Common myeloid progenitor, CD34-positive (primary cell): ENCODE results near the gene PROX2.

Experiments used
- CTCF ChIA-PET: fragments of 350-600 bp; sonication (Branson Sonifier 250); formaldehyde crosslinking; loops from one replicate; lab custom pipeline; 2021; ENCODE audit warnings: antibody characterized with exemption; lab: Charles Lee
- POLR2A ChIA-PET: fragments of 350-600 bp; sonication (Branson Sonifier 250); formaldehyde crosslinking; loops from one replicate; lab custom pipeline; 2021; ENCODE audit warnings: antibody characterized with exemption; lab: Charles Lee
- DNase-seq, 3 donors: peaks; one replicate each; pipeline versions ENCODE4 v3.0.0 to v3.0.0-alpha.2; 2013
- H3K27ac ChIP-seq, 2 experiments: 1 replicate in 1 of 2; 2 replicates in 1 of 2; pipeline ENCODE4 v1.7.0; 2013; ENCODE audit warnings: inconsistent platforms in 2 of 2, low read length in 2 of 2, mild to moderate bottlenecking in 2 of 2, low read depth in 1 of 2, moderate library complexity in 1 of 2; ENCODE audit not compliant: severe bottlenecking in 2 of 2, insufficient read depth in 1 of 2, poor library complexity in 1 of 2
- H3K27me3 ChIP-seq, 5 experiments: replicated peaks in 2 of 5; 1 replicate in 3 of 5; 2 replicates in 2 of 5; pipeline versions ENCODE4 v1.6.1 to v1.7.0; 2013; ENCODE audit warnings: low read length in 4 of 5, mild to moderate bottlenecking in 2 of 5, moderate library complexity in 2 of 5, inconsistent platforms in 1 of 5; ENCODE audit not compliant: insufficient read depth in 5 of 5, control insufficient read depth in 4 of 5
- H3K36me3 ChIP-seq, 4 experiments: 1 replicate in 2 of 4; 2 replicates in 2 of 4; pipeline versions ENCODE4 v1.6.1 to v1.7.0; 2013; ENCODE audit warnings: low read length in 3 of 4, control low read depth in 1 of 4, mild to moderate bottlenecking in 1 of 4; ENCODE audit not compliant: control insufficient read depth in 4 of 4, insufficient read depth in 4 of 4
- H3K4me1 ChIP-seq, 4 experiments: 1 replicate in 3 of 4; 2 replicates in 1 of 4; pipeline versions ENCODE4 v1.6.1 to v1.7.1; 2013; ENCODE audit warnings: low read length in 3 of 4, mild to moderate bottlenecking in 3 of 4, control low read depth in 1 of 4, inconsistent platforms in 1 of 4, moderate library complexity in 1 of 4; ENCODE audit not compliant: control insufficient read depth in 4 of 4, insufficient read depth in 4 of 4; ENCODE audit errors: control extremely low read depth in 1 of 4
- H3K4me3 ChIP-seq, 7 experiments: 1 replicate in 4 of 7; 2 replicates in 3 of 7; pipeline versions ENCODE4 v1.5.1 to v1.7.0; 2013; ENCODE audit warnings: mild to moderate bottlenecking in 7 of 7, low read length in 6 of 7, moderate library complexity in 6 of 7, inconsistent platforms in 2 of 7, low read depth in 2 of 7, control low read depth in 1 of 7; ENCODE audit not compliant: insufficient read depth in 4 of 7, control insufficient read depth in 1 of 7; ENCODE audit errors: extremely low read depth in 1 of 7
- H3K9me3 ChIP-seq, 5 experiments: 1 replicate in 4 of 5; 2 replicates in 1 of 5; pipeline versions ENCODE4 v1.6.1 to v1.7.1; 2013; ENCODE audit warnings: low read length in 4 of 5, mild to moderate bottlenecking in 2 of 5, inconsistent platforms in 1 of 5, low read depth in 1 of 5, moderate library complexity in 1 of 5; ENCODE audit not compliant: control insufficient read depth in 4 of 5, insufficient read depth in 2 of 5; ENCODE audit errors: control extremely low read depth in 1 of 5
- WGBS: methylation state at CpG from one replicate; pipeline ENCODE4 v1.1.5; 2013; ENCODE audit not compliant: insufficient coverage; 5-methylcytosine and 5-hydroxymethylcytosine counted together

PROX2 gene

GRCh38 chr14:74866708-74867389 is 9.1 kb downstream of the PROX2 start:
- H3K9me3 ChIP-seq = no peaks in the 10 kb centered on the region
- ChIA-PET POLR2A (interaction anchor here (0.6 kb wide), 1 partner anchor 743 kb away, joined by 3 read pairs; no protein-coding TSS in a partner anchor), CTCF (interaction anchor here (2.0 to 22.1 kb wide), 5 partner anchors 7 to 221 kb away, joined by 5 to 498 read pairs (median 434); partner anchors contain the start of genes DLST and PROX2)
- no peaks in the 10 kb centered on the region for H3K36me3 ChIP-seq
- whole genome bisulfite sequencing = 96% methylated on average over 3 of the region's 3 CpGs
- H3K4me1 ChIP-seq = peaks cover 19 to 37% (median 30%) of the 10 kb centered on the region in 4 experiments
- no peak overlapping the region for H3K27ac ChIP-seq
- H3K4me3 ChIP-seq = no peak overlapping the region
- no peaks in the 10 kb centered on the region for H3K27me3 ChIP-seq
- no peak for DNase-seq

- no peaks in the 10 kb centered on the region for H3K9me3 ChIP-seq
- WGBS = no CpG with 5 or more reads among the region's 5 CpGs
- CTCF ChIA-PET = interaction anchor here (0.7 to 22.1 kb wide), 5 partner anchors 12 to 124 kb away, joined by 3 to 498 read pairs (median 281); partner anchors contain the start of genes DLST and PROX2
- H3K27ac ChIP-seq = no peak overlapping the region
- no peak overlapping the region for H3K4me3 ChIP-seq
- POLR2A ChIA-PET = no interaction called here
- DNase-seq = no peak
- no peaks in the 10 kb centered on the region for H3K36me3 ChIP-seq
- peaks cover 19 to 43% (median 30%) of the 10 kb centered on the region in 4 experiments for H3K4me1 ChIP-seq
- no peaks in the 10 kb centered on the region for H3K27me3 ChIP-seq
Observed at GRCh38 chr14:74865156-74865555, 10.8 kb downstream of the PROX2 start.

- DNase-seq = peak in 2 of 3 donors; percentile 39 to 60
- 90% methylated on average over 6 of the region's 9 CpGs for WGBS
- Histone ChIP-seq H3K4me1 (peaks cover 19 to 43% (median 30%) of the 10 kb centered on the region in 4 experiments), H3K36me3 (no peaks in the 10 kb centered on the region), H3K4me3 (no peak overlapping the region), H3K27me3 (no peaks in the 10 kb centered on the region), H3K9me3 (no peaks in the 10 kb centered on the region), H3K27ac (no peak overlapping the region)
- POLR2A ChIA-PET = interaction anchor here (1.1 kb wide), 1 partner anchor 9 kb away, joined by 3 read pairs; no protein-coding TSS in a partner anchor
- CTCF ChIA-PET = interaction anchor here (1.2 to 22.1 kb wide), 6 partner anchors 13 to 225 kb away, joined by 3 to 498 read pairs (median 178); partner anchors contain the start of genes DLST and PROX2
Observed at GRCh38 chr14:74864198-74864597, 11.7 kb downstream of the PROX2 start.

- H3K27me3 ChIP-seq = no peaks in the 10 kb centered on the region
- DNase-seq = peak in 2 of 3 donors; percentile 63 to 64
- CTCF ChIA-PET = interaction anchor here (0.9 to 22.1 kb wide), 12 partner anchors 13 to 226 kb away, joined by 3 to 498 read pairs (median 22); partner anchors contain the start of genes DLST and PROX2
- peak overlapping the region in 2 of 7 experiments; percentile 12 to 18 for H3K4me3 ChIP-seq
- 31% methylated on average over 8 of the region's 9 CpGs for WGBS
- peaks cover 19 to 41% (median 30%) of the 10 kb centered on the region in 4 experiments for H3K4me1 ChIP-seq
- no peaks in the 10 kb centered on the region for H3K9me3 ChIP-seq
- no peak overlapping the region for H3K27ac ChIP-seq
- H3K36me3 ChIP-seq = no peaks in the 10 kb centered on the region
- POLR2A ChIA-PET = interaction anchor here (0.6 to 1.2 kb wide), 4 partner anchors 10 to 360 kb away, joined by 3 to 8 read pairs (median 4); no protein-coding TSS in a partner anchor
Observed at GRCh38 chr14:74863274-74863673, 12.7 kb downstream of the PROX2 start.

GRCh38 chr14:74861734-74862090 is 14.2 kb downstream of the PROX2 start:
- no peak overlapping the region for H3K4me3 ChIP-seq
- POLR2A ChIA-PET = no interaction called here
- H3K9me3 ChIP-seq = no peaks in the 10 kb centered on the region
- H3K4me1 ChIP-seq = peaks cover 9 to 26% (median 17%) of the 10 kb centered on the region in 4 experiments
- no peak overlapping the region for H3K27ac ChIP-seq
- H3K27me3 ChIP-seq = no peaks in the 10 kb centered on the region
- CTCF ChIA-PET = interaction anchor here (1.0 to 22.1 kb wide), 15 partner anchors 11 to 234 kb away, joined by 3 to 498 read pairs (median 16); partner anchors contain the start of genes DLST, PROX2 and ZC2HC1C
- WGBS = 83% methylated on average over 1 of the region's 3 CpGs
- no peaks in the 10 kb centered on the region for H3K36me3 ChIP-seq
- DNase-seq = no peak

- Histone ChIP-seq H3K9me3 (no peaks in the 10 kb centered on the region), H3K36me3 (no peaks in the 10 kb centered on the region), H3K27me3 (no peaks in the 10 kb centered on the region), H3K4me1 (peaks cover 6 to 24% (median 17%) of the 10 kb centered on the region in 4 experiments), H3K4me3 (no peak overlapping the region), H3K27ac (no peak overlapping the region)
- DNase-seq = peak; percentile 81 to 90 (median 82)
- WGBS = 24% methylated on average over 5 of the region's 7 CpGs
- ChIA-PET CTCF (interaction anchor here (0.7 to 22.1 kb wide), 29 partner anchors 10 to 442 kb away, joined by 3 to 498 read pairs (median 4); partner anchors contain the start of genes DLST, PROX2, RPS6KL1 and ZC2HC1C), POLR2A (interaction anchor here (0.7 kb wide), 1 partner anchor 44 kb away, joined by 7 read pairs; no protein-coding TSS in a partner anchor)
Observed at GRCh38 chr14:74860899-74861733, 14.8 kb downstream of the PROX2 start.
